ENCODE data around the gene RARA. TPM values are rescaled to one million over a fixed set of nuclear protein-coding genes. Genes with fewer than 3 reads are reported as not detected.

The RARA gene
- total and polyA plus RNA-seq, 12 donors, result 11.2 to 34.0 (median 18.9) TPM

DNA sequence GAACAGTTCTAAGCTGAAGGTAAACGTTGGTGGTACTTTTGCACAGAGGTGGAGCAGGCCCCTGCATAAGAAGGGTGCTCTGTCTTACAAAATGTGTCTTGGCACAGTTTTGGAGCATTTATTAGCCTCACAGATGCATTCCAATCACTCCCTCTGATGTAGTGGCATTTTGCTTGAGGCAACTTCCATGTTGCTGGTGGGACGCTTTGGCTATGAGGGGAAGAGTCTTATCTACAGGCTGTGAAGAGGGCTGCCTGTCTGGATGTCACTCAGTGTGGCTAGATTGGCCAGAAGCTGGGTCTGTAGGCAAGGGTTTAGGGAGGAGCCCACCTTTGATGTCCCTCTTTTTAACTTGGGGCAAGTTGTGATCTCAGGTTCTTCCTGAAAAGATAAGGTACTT lies 2.6 kb upstream of the RARA start:
- H3K27ac ChIP-seq, result peak overlapping the region in 5 of 10 donors; percentile 50 to 98 (median 70)
- 64 to 65% methylated on average over 2 of the region's 2 CpGs for WGBS, 2 donors
- DNase-seq (no peak), ATAC-seq (no peak)
- H3K9me3 ChIP-seq, result no peaks in the 10 kb centered on the region
- H3K36me3 ChIP-seq, result peaks cover 0 to 12% (median 0%) of the 10 kb centered on the region in 9 donors
- H3K4me3 ChIP-seq, result no peak overlapping the region
- H3K4me1 ChIP-seq, result peaks cover 28 to 81% (median 64%) of the 10 kb centered on the region in 9 donors
- intact Hi-C loops (cut with DNase I), result loop anchor here in 6 of 10 donors (5.0 to 10.0 kb wide), 5 partner anchors 108 to 258 kb away; partner anchors contain the start of genes TOP2A (in 3 of the 6) and CCR7 (in 1 of the 6)
- TF ChIP-seq, protein P1, sequence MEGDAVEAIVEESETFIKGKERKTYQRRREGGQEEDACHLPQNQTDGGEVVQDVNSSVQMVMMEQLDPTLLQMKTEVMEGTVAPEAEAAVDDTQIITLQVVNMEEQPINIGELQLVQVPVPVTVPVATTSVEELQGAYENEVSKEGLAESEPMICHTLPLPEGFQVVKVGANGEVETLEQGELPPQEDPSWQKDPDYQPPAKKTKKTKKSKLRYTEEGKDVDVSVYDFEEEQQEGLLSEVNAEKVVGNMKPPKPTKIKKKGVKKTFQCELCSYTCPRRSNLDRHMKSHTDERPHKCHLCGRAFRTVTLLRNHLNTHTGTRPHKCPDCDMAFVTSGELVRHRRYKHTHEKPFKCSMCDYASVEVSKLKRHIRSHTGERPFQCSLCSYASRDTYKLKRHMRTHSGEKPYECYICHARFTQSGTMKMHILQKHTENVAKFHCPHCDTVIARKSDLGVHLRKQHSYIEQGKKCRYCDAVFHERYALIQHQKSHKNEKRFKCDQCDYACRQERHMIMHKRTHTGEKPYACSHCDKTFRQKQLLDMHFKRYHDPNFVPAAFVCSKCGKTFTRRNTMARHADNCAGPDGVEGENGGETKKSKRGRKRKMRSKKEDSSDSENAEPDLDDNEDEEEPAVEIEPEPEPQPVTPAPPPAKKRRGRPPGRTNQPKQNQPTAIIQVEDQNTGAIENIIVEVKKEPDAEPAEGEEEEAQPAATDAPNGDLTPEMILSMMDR (IDR thresholded peaks at IDR 0.05), result no peak
- no peaks in the 10 kb centered on the region for H3K27me3 ChIP-seq

DNA sequence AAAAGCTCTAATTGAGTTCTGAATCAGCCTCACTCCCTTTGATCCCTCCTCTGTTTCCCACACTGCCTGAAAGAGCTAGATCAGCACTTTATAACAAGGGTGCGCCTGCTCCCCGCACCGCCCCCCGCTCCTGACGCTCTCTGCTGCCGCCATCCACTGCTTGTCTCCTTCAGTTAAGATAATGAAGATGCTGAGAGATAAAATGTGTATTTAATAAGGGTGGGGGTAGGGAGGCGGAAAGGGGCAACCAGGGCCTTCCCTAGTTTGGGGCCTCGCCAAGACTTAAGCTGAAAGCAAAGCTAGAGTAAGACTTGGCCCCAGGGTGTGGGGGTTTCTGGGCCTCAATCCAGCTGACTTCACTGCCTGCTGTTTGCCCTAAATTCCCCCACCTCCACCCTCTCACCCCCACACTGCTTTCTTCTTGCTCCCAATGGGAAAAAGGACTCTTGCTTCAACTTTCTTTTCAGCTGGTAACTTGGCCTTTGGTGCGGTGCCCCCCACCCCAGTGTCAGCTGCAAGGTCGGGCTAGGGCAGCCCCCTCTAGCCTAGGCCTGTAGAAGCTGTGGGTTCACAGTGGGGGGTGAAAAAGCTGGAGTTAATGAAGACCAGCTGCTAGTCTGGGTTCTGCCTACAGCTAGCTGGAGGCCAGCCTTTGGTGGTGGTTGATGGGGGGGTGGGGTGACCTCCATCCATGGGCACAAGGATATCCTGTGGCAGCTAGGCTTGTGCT lies 1.8 kb upstream of the RARA start:
- no peaks in the 10 kb centered on the region for H3K27me3 ChIP-seq
- WGBS, 2 donors, result 72 to 78% methylated on average over 10 of the region's 10 CpGs
- DNase-seq (no peak), ATAC-seq (no peak)
- H3K9me3 ChIP-seq, result no peaks in the 10 kb centered on the region
- H3K4me3 ChIP-seq, result no peak overlapping the region
- H3K36me3 ChIP-seq, result peaks cover 0 to 4% (median 0%) of the 10 kb centered on the region in 9 donors
- peak overlapping the region in 9 of 10 donors; percentile 25 to 98 (median 52) for H3K27ac ChIP-seq
- H3K4me1 ChIP-seq, result peaks cover 35 to 89% (median 72%) of the 10 kb centered on the region in 9 donors
- intact Hi-C loops (cut with DNase I), result loop anchor here in 6 of 10 donors (5.0 to 10.0 kb wide), 5 partner anchors 108 to 258 kb away; partner anchors contain the start of genes TOP2A (in 3 of the 6) and CCR7 (in 1 of the 6)
- TF ChIP-seq, protein P1 (IDR thresholded peaks at IDR 0.05), result no peak

DNA sequence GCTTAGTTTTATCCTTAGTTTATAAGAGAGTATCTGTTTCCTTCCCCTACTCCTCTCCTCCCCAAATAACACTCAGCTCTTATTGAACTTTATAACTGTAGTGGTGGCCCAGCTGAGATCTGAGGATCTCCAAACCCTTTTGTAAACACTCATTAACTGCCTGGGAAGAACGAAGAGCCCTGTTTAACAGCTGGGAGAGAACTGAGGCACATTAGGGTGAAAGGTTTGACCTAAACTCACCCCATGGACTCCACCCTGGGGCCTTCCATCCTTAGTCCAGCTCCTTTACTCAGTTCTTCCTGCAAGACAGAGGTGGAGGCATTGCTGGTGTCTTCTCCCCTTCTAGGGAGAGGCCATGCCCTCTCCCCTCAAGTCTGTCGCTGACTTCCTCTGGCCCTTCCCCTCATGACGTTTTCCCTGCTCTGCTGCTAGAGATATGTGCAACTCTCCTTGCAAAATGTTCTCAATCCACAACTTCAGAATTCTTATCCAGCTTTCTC lies 1.2 kb upstream of the RARA start:
- Histone ChIP-seq H3K27ac (peak overlapping the region in 9 of 10 donors; percentile 25 to 98 (median 52)), H3K9me3 (no peaks in the 10 kb centered on the region), H3K36me3 (no peaks in the 10 kb centered on the region), H3K4me1 (peaks cover 41 to 93% (median 78%) of the 10 kb centered on the region in 9 donors), H3K27me3 (no peaks in the 10 kb centered on the region), H3K4me3 (no peak overlapping the region)
- ATAC-seq (no peak), DNase-seq (no peak)
- intact Hi-C loops (cut with DNase I), result loop anchor here in 6 of 10 donors (2.0 to 10.0 kb wide), 6 partner anchors 41 to 257 kb away; partner anchors contain the start of genes TOP2A (in 3 of the 6) and CCR7 (in 1 of the 6)
- TF ChIP-seq, protein P1 (IDR thresholded peaks at IDR 0.05), result no peak
- WGBS, 2 donors, result 38 to 50% methylated on average over 3 of the region's 3 CpGs

DNA sequence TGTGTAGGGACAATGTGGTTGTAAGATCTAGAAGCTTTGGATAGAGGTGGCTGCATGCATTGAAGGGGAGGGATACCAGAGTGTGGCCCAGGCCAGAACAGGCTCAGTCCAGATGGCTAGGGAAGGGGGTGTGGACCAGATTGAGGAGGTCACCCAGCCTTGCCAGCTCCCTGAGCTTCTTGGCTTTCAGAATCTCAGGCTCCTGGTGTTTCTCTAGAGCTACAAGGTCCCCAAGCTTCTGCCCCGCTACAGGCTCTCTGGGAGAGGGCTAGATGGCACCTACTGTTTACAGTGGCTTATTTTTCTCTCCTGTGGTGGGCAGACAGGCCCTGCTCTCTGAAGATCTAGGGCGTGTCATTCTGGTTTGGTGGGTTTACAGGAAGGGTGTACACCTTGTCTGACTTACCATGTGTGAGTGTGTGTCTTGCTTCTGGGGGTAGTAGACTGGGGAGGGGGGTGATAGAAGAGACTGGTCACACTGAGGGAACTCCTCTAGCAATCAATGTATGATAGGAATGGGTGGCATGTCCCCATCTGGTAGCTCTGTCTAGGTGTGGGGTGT lies 1.1 kb downstream of the RARA start:
- Histone ChIP-seq H3K27ac (peak overlapping the region in 8 of 10 donors; percentile 76 to 98 (median 98)), H3K9me3 (no peaks in the 10 kb centered on the region), H3K36me3 (no peaks in the 10 kb centered on the region), H3K27me3 (no peaks in the 10 kb centered on the region), H3K4me1 (peaks cover 46 to 93% (median 81%) of the 10 kb centered on the region in 9 donors), H3K4me3 (peak overlapping the region in 5 of 10 donors; percentile 44 to 61 (median 54))
- TF ChIP-seq, protein P1 (IDR thresholded peaks at IDR 0.05), result no peak
- DNase-seq (no peak), ATAC-seq (no peak)
- 76 to 88% methylated on average over 2 of the region's 2 CpGs for WGBS, 2 donors
- intact Hi-C loops (cut with DNase I), result loop anchor here in 9 of 10 donors (2.0 to 10.0 kb wide), 8 partner anchors 37 to 255 kb away; partner anchors contain the start of genes TOP2A (in 3 of the 9) and CCR7 (in 1 of the 9)
